NK-92 (cell line): Measurements from ENCODE around the gene IGFALS.

ENCODE experiments used
- DNase-seq: peaks from one replicate; lab custom pipeline; 2025; ENCODE audit not compliant: unreplicated experiment; lab: John Stamatoyannopoulos, UW

IGFALS gene

DNA sequence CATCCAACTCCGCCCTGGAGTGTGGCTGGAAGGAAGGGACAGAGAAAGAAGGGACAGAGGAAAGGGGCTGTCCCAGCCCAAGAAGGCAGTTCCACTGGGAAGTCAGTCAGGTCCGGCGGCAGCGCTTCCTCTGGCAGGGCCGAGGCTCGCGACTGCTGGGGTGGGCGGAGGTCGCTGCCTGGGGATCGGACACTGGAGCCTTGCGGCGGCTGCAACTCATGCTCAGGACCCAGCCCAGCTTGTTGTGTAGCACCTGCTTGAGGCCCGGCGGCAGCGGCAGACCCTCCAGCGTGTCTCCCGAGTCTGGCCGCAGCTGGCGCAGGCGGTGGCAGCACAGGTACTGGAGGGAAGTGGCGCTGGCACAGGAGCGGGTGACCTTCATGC is 16.5 kb downstream of the IGFALS start:
- DNase-seq, result no peak

- no peak for DNase-seq
These were observed 16.9 kb downstream of the IGFALS start for GRCh38 chr16:1776672-1776955.

- no peak for DNase-seq
These were observed 17.4 kb downstream of the IGFALS start for GRCh38 chr16:1775846-1776671.

DNA sequence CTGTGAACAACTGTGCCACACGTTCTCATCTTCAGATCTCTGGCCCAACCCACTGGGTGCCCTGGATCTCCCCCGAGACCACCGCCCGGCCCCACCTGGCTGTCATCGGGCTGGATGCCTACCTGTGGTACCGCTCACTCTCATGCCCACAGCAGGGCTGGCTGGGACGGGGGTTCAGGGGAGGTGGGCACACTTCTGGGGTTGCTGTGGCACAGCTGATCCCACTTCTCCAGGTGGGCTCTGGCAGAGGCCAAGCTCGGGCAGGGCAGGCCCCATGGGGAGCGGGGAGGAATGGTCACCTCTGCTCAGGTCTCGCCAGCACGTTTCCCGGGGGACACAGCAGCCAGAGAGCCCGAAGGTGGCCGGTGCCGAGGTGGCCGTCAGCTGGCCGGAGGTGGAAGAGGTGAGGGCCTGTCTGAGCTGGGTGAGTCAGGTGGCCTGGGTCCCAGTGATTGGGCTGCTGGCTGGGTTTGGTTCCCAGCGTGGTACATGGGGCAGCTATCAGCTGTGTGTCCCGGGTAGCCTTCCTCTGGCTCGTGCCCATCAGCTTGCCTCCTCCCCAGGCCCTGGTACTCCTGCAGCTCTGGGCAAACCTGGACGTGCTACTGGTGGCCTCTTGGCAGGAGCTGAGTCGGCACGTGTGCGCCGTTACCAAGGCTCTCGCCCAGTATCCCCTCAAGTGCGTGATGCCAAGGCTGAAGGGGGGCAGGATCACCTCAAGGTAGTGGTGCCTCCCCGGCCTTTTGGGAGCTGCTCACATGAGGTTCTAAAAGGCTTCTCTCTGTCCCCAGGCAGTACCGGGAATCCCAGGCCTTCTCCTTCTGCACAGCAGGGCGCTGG is 18.3 kb downstream of the IGFALS start:
- no peak for DNase-seq

DNA sequence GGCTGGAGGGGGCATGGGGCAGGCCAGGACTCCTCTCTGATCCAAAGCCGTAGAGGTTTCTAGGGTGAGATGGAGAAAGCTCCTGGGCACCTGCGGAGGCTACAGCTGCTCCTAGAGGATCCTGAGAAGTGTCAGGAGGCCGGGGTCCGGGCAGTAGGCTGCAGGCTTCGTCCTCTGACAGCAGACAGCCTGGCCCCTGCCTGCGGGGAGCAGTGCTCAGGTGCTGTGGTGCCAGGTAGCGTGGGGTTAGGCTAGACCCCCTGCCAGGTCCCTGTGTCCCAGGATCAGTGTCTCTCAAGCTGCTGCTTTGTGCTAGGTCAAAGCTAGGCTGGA is 19.1 kb downstream of the IGFALS start:
- DNase-seq, result no peak

GRCh38 chr16:1773703-1774447 is 19.6 kb downstream of the IGFALS start:
- no peak for DNase-seq

GRCh38 chr16:1772908-1773702 is 20.4 kb downstream of the IGFALS start, which contains the start of gene MRPS34:
Gene MRPS34, minus strand, starts transcription at chr16:1773134. Its CDS starts 15 bp downstream, at chr16:1773119.
- no peak for DNase-seq

DNA sequence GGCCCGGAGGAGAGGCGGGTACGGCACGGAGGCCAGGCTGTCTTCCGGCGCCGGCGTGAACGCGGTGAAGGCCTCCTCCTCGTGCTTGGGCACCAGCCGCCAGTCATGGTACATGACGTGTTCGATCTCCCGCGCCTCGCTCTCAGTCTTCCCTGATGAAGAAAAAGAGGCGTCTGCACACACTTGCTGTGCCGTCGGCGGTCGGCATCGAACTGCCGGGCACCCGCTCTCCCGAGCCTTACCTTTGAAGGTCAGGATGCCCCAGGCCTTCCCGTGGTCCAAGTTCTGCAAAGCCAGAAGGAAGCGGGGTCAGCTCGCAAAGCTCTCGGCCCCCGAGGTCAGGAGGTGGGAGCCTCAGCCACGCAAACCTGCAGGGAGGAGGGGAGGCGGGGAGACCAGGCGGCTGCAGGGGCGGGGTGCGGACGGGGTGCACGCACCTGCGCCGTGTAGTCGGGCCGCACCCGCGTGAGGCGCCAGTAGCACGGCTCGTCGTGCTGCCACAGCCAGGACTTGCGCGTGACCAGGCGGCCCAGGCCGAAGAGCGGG is 21.1 kb downstream of the IGFALS start, which contains the start of gene EME2:
EME2 (plus strand) TSS at position 449 of the 546 bp plus-strand sequence. CDS start 418 bp downstream, outside the sequence.
- DNase-seq, result no peak

DNA sequence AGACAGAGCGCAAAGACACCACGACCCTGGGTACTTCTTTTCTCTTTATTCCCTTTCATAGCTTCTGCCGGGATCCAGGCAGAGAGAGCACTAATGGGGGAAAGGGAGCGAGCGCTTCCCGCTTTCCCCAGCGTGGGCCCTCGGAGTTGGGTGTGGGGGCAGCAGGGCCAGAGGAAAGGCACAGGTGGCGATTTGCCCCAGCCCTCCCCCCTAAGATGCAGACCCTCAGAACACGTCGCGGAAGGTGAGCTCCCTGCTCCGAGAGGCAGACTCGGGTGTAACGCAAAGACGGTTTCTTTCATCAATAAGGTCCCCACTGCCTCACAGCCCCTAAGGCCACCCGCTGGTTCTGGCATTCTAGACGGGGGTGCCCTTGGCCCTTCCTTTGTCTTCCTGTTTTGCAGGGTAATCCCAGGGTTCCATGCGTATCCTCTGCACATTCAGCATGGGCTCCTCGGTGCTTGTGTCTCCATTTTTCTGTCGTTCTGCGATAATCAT is 21.6 kb downstream of the IGFALS start:
- DNase-seq, result no peak

- DNase-seq, result no peak
These were observed 22.2 kb downstream of the IGFALS start, which contains the start of gene NME3 for GRCh38 chr16:1771188-1771863. Gene NME3, minus strand, starts transcription at chr16:1771543. Its CDS starts 9 bp downstream, at chr16:1771534.

DNA sequence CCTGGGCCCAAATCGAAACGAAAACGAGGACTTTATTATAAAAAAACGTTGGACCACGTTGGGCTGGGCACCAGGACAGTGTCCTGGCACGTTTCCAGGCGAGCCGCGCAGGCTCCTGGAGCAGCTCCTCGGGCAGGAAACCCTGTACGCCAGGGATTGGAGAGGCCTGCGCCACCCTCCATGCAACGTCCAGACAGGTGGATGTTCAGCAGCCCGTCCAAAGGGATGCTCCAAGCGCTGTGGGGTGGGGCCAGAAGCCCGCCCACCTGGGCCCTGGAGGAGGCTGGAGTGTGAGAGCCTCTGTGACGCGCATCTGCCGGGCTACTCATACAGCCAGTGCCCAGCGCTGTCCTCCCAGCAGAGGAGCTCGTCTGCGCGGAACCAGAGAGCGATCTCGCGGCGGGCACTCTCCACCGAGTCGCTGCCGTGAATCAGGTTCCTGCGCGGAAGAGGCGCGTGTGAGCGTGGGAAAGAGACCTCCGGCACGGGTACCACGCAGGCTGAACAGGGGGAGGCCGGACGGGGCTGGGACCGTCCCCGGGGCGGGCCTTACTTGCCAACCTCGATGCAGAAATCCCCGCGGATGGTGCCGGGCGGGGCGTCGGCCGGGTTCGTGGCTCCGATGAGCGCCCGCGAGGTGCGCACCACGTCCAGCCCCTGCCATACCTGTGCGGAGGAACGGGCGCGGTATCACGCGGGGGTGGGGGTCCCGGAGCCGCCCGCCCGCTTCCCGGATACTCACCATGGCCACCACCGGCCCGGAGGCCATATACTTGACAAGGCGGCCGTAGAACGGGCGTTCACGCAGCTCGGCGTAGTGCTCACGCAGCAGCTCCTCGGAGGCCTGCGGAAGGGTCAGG is 22.9 kb downstream of the IGFALS start:
- DNase-seq, result no peak

GRCh38 chr16:1769402-1770300 is 23.9 kb downstream of the IGFALS start:
- no peak for DNase-seq

GRCh38 chr16:1768767-1769401 is 24.6 kb downstream of the IGFALS start:
- DNase-seq, result no peak

DNA sequence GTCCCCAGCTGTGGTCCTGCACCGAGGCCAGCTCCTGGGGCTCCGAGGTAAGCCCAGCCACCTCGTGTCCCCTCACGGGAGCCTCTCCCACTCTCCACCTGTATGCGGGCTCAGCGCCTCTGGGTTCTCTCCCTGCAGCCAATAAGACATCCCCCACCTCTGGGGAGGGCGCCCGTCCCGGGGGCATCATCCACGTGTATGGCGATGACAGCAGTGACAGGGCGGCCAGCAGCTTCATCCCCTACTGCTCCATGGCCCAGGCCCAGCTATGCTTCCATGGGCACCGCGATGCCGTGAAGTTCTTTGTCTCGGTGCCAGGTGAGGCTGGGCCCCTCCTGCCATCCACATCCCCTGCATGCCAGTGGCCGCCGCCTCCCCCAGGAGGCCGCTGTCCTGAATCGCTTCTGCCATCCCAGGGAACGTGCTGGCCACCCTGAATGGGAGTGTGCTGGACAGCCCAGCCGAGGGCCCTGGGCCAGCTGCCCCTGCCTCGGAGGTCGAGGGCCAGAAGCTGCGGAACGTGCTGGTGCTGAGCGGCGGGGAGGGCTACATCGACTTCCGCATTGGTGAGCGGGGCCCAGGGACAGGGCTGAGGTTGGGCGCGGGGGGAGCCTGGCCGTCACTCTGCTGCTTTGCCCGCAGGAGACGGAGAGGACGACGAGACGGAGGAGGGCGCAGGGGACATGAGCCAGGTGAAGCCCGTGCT is 25.3 kb downstream of the IGFALS start:
- no peak for DNase-seq

DNA sequence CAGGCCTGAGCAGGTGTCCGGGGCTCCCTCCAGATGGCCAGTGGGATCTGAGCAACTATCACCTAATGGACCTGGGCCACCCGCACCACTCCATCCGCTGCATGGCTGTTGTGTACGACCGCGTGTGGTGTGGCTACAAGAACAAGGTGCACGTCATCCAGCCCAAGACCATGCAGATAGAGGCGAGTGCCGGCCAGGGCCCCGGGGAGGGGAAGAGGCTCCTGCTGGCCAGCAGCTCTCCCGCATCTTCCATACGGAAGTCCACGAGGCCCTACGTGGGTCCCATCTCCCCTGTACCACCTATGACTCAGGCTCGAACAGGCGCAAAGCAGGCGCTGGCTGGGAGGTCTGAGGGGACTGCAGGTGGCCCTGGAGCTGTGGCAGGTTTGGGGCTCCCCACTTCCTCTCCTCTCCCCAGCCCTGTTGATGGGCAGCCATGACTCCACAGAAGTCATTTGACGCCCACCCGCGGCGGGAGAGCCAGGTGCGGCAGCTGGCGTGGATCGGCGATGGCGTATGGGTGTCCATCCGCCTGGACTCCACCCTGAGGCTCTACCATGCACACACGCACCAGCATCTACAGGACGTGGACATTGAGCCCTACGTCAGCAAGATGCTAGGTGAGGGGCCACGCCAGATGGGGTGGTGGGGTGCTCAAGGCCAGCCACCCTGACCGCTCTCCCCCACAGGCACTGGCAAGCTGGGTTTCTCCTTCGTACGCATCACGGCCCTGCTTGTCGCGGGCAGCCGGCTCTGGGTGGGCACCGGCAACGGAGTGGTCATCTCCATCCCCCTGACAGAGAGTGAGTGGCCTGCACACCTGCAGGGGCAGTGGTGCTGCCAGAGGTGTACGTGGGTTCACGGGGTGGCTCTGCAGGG is 26.1 kb downstream of the IGFALS start:
- DNase-seq, result no peak

- DNase-seq, result no peak
These were observed 26.8 kb downstream of the IGFALS start for GRCh38 chr16:1766701-1767100.
